Measurements from ENCODE around the gene EEA1. TPM values are rescaled to one million over a fixed set of nuclear protein-coding genes. Genes with fewer than 3 reads are reported as not detected.

The EEA1 gene
- total RNA-seq, 1 experiment from 2014 or later, result 14.9 TPM

- Histone ChIP-seq H2BK15ac (ENCODE audit: low read depth, low read length) (no peak overlapping the region), H3K23ac (ENCODE audit: insufficient read length, low read depth, low read length) (no peak overlapping the region), H2BK5ac (ENCODE audit: insufficient read length, low read length) (no peak overlapping the region), H3K27ac (ENCODE audit: insufficient read length, low read depth, low read length) (no peak overlapping the region), H2AFZ (ENCODE audit: low read length) (no peak overlapping the region), H4K20me1 (ENCODE audit: control insufficient read depth, insufficient read depth, insufficient read length) (no peaks in the 10 kb centered on the region), H3K9ac (ENCODE audit: extremely low read depth, insufficient read length, low read length) (no peak overlapping the region), H2BK12ac (ENCODE audit: insufficient read length, low read depth, low read length) (no peak overlapping the region), H3K14ac (ENCODE audit: insufficient read depth, low read length) (no peak overlapping the region), H4K5ac (ENCODE audit: insufficient read length, low read depth, low read length) (no peak overlapping the region), H2BK120ac (ENCODE audit: low read depth, low read length, poor library complexity, severe bottlenecking) (no peak overlapping the region), H2BK20ac (ENCODE audit: low read depth, low read length, poor library complexity, severe bottlenecking) (no peak overlapping the region), H3K4ac (ENCODE audit: low read depth, low read length) (no peak overlapping the region), H3K79me2 (ENCODE audit: insufficient read depth, low read length) (no peaks in the 10 kb centered on the region; the same call in 1 of the 2 replicates), H3K18ac (ENCODE audit: insufficient read length, low read depth, low read length) (no peak overlapping the region), H3T11ph (ENCODE audit: low read length) (no peak overlapping the region), H3K79me1 (ENCODE audit: insufficient read depth, low read depth, low read length, poor library complexity, severe bottlenecking) (no peaks in the 10 kb centered on the region), H3K4me2 (ENCODE audit: insufficient read depth, insufficient read length, low read length) (no peak overlapping the region), H3K23me2 (ENCODE audit: insufficient read length, low read depth, low read length, poor library complexity, severe bottlenecking) (no peaks in the 10 kb centered on the region), H4K8ac (replicated peaks; ENCODE audit: insufficient read length, low read depth, low read length) (no peak overlapping the region), H3K4me1 (ENCODE audit: insufficient read depth, low read length) (no peaks in the 10 kb centered on the region; the same call in 1 of the 2 replicates), H3K9me3 (ENCODE audit: control insufficient read depth, low read depth, low read length) (no peaks in the 10 kb centered on the region), H2AK5ac (ENCODE audit: insufficient read length, low read length) (no peak overlapping the region), H3K56ac (ENCODE audit: insufficient read length, low read depth, low read length) (no peak overlapping the region), H4K91ac (ENCODE audit: insufficient read length, low read depth, low read length) (no peak overlapping the region), H3K27me3 (ENCODE audit: insufficient read depth, low read length) (no peaks in the 10 kb centered on the region)
- no peak for TF ChIP-seq CTCF (conservative IDR thresholded peaks at IDR 0.05)
- Mint-ChIP-seq H3K27ac (no peak overlapping the region; a peak in 1 of 7 replicates), H3K4me1 (peaks cover 32 to 35% of the 10 kb centered on the region in 2 experiments), H3K4me3 (no peak overlapping the region), H3K36me3 (ENCODE audit: insufficient read depth in 1 of 3, low read depth in 3 of 3) (peaks cover 4 to 7% (median 5%) of the 10 kb centered on the region in 3 experiments; a peak in 6 of 7 replicates), H3K27me3 (ENCODE audit: low read depth) (no peaks in the 10 kb centered on the region), H3K9me3 (peaks cover 6 to 7% of the 10 kb centered on the region in 2 experiments; a peak in 3 of 5 replicates)
- no peak for DNase-seq
- WGBS (ENCODE audit: extremely low coverage, insufficient read length, low lambda C conversion rate), result no CpG with 5 or more reads among the region's 4 CpGs
Observed at GRCh38 chr12:92914170-92914569, 14.9 kb downstream of the EEA1 start.

Data from H9 (cell line).